Activated CD4-positive, alpha-beta T cell treated with anti-CD3 and anti-CD28 coated beads, Interleukin-2, amount 50 U/mL, for 1 hour (primary cell): ENCODE measurements around the gene UGT1A10.

Source experiments
- DNase-seq: peaks from one replicate; pipeline ENCODE4 v3.0.0-alpha.2; 2020

UGT1A10 gene

DNA sequence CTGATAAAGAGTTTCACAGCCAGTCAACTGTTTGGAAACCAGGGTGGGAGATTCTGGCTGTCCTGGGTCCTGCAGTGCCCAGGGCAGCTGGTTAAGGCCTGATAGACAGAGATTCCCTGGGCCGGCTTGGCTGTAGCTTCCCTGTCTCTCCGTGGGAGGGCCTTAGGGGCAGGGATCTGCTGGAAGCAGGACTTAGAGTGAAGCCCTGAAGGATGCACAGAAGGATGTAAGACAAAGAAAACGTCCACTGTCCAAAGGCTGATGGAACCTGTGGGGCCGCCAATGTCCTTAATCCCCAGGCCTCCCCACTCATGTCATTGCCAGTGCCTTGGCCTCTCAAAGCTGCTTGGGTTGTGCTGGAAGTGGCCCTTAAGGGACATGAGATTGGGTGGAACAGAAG lies 174.8 kb downstream of the UGT1A10 start:
- DNase-seq, result no peak

DNA sequence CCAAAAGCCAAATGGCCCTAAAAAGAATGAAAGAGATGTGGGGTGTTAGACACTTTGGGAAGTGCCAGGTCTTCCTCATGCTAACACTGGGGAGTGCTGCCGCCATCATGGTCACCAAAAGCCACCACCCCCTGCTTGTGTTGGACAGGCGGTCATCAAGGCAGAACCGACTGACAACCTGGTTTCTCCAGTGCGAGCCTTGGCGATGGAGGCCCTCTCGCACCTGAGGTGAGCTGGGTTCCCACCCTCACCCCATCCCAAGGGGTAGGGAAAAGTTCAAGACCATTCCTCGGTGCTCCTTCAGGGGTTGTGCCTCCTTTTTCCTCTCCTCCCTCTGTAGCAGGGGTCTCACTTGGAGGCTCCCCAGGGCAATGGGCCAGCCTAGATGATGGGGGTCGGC lies 175.5 kb downstream of the UGT1A10 start:
- DNase-seq, result no peak

DNA sequence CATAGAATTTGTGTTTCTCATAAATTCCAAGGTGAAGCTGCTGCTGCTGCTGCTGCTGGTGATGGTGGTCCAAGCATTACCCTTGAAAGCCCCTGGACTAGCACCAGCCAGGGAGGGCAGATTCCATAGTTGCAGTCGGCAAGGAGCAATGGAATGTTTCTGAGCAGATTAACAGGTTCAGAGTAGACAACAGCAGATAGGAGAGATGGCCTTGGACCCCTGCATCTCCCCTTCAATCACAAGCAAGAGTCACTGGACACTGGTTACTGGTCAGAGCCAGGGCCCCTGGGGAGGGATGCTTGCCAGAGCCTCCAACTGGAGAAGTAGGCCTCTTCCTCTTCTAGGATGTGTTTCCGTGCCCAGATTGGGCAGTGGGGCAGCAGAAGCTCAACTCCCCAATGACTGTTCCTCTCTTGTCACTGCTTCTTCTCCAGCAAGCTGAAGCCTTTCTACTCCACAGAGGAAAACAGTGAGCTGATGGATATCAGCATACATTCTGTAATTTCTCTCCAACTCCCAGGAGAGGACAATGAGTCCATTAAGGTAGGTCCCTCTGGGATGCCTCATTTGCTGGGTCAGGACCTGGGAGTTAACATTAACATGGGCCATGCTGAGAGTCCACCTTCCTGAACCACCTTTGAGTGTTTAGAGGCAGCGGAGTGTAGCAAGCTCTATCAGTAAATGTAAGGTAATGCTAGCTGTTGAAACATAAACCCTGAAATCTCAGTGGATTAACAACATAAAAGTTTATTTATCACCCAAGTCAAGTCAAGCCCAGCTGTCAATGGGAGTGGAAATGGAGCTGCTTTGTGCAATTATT lies 177.2 kb downstream of the UGT1A10 start:
- no peak for DNase-seq

DNA sequence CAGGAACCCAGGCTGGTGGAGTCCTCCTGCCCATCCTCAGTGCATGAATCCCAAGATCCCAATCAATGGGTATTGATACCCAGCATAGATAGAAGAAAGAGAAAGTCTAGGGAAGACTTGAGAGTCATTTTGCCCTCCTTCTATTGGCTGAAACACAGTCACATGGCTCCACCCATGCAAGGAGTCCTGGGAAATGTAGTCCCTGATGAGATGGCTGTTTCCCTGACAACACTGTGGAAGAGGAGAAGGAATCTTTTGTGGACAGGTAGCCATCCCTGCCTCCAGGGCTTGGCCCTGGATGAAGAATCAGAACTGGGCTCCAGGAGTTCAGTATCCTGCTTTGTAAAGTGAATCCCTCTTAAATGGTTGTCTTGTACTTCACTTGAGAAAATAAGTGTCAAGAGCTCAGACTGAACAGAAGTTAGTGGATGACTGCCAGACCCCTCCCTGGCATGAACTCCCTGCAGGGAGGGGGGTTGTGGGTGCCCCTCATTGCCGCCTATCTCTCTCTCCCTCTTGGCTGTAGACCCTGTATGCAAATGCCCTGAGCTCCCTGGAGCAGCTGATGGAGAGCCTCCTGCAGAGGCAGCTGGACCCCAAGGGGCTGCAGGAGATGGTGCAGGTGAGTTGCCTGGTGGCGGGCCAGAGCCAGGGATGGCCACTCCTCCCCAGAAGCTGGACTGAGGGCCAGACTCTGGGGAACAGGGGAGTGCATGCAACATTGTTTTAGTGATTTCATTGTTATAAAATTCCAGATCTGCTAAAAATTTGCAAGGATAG lies 178.0 kb downstream of the UGT1A10 start:
- no peak for DNase-seq

DNA sequence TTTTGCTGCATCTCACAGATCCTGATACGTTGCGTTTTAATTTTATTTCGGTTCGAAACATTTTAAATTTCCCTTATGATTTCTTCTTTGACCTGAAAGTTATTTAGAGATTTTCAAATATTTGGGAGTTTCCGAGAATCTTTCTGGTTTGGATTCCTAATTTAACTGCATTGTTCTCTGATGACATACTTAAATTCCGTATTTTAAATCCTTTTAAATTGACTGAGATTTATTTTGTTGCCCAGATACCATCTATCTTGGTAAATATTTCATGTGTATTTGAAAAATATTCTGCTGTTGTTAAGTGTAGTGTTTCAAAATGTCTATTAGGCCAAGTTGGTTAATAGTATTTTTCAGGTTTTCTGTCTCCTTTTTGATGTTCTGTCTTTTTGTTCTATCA lies 179.6 kb downstream of the UGT1A10 start:
- no peak for DNase-seq

DNA sequence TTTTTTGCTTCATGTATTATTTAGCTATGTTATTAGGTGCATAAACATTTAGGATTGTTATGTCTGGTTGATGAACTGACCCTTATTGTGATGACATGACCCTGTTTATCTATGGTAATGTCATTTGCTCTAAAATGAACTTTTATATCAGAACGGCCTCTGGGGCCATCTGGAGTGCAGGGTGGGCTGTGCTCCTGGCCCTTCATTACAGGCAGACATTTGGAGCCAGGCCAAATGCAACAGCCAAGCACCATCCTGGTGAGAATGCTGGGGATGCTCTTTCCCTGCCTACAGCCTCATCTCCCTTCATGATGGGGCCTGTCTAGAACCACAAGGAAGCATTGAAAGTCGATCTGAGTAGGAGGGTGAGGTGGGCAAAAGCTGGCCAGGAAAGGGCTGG lies 180.1 kb downstream of the UGT1A10 start:
- no peak for DNase-seq

DNA sequence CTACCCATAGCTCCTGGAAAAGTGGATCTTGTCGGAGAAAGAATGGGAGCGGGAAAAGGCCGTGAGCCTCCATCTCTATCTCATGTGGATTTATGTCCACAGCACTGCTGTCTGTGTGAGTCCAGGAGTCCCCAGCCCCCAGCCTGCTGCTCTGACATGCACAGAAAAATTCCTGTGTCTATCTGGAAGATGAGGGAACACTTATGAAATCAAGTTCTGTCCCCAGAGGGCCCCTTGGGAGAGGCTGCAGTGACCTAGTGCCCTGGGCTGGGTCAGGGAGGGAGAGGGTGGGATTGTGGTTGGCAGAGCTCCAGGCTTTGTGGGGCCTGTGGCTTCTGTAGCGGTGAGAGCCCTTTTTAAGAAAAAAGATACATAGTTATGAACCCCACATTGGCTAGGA lies 180.5 kb downstream of the UGT1A10 start:
- no peak for DNase-seq

DNA sequence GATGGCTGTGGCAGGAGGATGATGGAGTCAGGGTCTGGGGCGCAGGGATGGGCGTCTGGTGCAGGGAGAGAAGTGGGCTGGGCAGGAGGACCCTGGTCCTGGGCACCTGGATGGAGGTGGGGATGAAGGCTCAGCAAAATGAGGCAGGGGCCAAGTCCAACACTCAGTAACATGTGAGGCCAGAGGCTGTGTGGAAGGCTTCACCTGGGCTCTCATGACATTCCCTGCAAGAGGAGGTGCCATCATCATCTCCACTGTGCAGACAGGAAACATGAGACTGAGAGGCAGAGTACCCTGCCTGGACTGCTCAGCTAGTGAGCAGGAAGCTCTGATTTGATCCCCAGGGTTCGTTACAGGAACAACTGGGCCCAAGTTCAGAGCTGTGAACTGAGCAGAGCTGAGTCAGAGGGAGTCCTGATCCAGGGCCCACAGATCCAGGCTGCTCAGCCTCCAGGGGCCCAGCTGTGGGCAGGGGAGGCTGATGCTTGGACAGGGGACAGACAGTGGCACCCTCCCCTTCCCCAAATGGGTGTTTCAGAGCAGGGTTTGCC lies 181.2 kb downstream of the UGT1A10 start:
- no peak for DNase-seq

DNA sequence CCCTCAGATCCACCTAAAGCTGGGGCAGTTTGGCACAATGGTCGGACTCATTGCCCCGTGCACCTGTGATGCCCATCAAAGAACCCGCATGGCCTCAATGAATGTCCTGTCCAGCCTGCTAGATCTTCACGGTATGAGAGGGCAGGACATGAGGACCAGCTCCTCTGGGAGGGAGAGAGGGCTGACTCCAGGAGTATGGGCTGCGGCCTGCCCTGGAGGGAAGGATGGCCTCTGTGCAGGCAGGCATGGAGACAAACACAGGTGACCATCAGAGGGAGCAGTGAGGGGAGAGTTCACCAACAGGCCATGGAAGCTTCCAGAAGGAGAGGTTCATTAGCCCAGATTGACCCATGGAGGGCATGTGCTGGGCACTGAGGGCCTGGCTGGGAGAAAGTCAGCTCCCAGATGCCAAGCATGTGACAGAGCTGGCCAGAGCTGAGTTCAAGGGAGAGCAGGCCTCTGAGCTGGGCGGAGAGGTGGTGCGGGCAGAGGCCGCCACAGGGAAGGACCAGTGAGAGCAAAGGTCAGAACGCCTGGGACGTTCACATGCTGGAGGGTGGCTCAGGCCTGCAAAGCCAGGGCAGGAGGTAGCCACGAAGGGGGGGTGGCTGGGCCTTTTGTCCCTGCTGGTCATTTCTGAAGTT lies 181.9 kb downstream of the UGT1A10 start:
- no peak for DNase-seq

DNA sequence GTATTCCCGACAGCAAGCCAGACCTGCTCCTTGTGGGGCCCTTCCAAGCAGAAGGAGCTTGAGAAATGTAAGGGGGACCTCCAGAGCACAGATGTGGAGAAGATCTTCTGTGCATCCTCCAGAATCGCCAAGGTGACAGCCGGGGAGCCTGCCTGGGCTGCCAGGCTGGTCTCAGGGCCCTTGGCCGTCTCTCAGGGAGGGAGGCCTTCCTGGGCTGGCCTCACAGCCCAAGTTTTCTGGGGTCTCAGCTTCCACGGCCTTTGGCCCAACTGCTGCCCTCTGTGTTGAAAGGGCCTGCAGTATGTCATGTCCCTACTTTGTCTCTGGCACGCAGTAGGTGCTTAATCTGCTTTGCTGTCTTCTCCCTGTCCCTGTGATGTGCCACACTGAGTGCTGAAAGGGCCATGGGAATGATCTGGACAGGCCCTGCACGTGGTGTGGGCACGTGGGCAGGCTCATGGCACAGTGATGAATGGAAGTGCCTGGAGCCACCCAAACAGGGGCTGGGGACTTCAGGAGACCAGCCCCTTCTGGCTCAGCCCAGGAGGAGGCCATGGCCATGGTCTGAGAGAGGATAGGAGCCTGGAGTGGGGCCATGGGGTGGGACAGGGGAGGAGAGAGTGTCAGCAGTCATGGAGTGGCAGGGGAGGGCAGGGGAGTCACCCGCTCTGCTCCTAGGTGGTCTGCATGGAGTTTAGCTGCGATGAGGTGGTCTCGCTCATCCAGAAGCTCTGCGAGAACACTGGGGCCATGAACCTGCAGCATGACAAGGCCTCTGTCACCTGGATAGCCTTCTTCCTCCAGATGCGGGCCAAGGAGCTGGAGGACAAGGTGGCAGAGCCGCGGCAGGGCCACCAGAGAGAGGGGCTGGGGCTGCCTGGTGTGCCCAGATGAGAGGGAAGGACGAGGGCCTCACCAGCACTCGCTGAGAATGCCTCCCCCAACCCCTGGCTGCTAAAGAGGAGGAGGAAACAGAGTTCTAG lies 182.7 kb downstream of the UGT1A10 start:
- no peak for DNase-seq

DNA sequence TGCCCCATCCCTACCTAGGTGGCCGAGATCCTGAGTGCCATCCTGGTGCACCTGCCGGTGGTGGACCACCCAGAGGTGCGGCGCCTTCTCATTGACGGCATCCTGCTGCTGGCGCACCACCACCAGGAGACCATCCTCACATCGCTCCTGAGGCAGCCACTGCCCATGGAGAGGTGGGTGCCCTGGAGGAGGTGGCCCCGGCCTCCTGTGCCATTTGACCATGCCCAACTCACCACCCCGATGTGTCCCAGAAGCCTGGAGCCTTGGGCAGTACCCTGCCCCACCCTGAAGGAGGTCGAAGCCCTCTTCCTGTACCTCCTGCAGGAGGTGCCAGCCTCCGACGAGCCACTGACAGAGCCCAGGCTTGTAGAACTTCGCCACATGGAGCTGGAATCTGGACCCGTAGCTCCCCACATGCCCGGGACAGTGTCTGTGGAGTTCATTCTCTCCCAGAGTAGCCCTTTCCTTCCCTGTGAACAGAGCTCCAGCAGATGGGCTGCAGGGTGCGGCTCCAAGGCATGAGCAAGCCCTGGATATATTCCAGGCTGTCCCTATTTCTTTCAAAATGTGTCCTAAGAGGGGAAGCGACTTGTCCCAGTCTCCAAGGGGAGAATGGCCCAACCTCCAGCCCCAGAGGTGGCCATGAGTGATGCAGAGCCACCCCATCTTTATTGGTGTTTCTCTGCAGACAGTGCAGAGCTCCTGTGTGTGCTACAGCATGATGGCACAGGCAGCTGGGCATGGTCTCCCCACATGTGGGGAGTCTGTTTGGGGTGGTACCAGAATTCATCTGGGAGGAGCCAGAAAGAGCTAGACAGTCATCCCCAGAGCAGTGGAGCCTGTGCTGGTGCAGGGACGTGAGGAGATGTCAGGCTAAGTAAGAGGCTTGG lies 183.9 kb downstream of the UGT1A10 start:
- DNase-seq, result no peak

DNA sequence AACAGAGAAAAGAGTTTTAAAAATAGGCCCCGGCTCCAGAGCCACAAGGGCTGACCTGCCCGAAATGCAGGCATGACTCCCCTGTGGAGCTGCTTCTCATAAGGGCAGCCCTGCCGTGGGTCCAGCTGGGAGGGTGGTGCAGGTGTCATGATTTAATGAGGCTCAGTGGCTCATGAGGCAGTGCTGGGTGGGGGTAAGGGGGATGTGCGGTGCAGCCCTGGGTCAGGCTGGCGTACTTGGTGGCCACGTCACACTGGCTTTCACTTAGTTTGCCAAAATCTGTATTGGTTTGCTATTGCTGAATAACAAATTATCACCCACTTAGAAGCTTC lies 184.5 kb downstream of the UGT1A10 start:
- no peak for DNase-seq

DNA sequence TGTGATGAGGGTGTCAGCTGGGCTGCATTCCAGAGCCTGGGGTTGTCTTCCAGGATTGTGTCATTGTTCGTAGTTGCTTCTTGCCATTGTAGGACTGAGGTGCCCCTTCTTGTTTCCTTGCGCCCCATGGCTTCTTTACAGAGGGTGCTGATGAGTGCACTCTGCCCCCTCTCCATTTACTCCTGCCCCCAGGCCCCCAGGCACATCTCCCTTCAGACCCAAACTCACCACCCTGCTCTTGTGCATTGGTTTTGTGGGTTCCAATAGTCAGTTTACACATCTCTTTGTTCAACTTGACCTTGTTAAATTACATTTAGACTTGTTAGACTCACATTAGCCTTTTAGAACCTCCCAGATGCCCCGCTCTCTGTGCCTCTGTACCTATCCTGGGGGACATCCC lies 184.9 kb downstream of the UGT1A10 start:
- no peak for DNase-seq

DNA sequence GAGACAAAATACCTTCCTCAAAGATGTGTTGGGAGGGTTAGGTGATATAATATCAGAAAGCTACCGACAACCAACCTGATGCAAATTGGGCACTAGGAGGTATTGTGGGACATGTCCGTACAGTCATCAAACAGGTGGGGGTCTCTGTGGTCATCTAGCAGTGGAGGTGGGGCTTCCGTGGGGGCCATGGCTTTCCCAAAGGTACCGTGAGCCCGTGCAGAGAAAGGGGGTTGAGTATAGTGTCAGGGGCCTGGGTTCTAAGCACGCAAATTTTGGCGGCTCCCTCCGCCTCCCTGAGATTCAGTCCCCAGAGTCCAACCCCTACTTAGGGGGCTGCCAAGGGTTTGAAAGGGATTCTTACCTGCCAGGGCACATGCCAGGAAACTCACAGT lies 185.5 kb downstream of the UGT1A10 start:
- no peak for DNase-seq

DNA sequence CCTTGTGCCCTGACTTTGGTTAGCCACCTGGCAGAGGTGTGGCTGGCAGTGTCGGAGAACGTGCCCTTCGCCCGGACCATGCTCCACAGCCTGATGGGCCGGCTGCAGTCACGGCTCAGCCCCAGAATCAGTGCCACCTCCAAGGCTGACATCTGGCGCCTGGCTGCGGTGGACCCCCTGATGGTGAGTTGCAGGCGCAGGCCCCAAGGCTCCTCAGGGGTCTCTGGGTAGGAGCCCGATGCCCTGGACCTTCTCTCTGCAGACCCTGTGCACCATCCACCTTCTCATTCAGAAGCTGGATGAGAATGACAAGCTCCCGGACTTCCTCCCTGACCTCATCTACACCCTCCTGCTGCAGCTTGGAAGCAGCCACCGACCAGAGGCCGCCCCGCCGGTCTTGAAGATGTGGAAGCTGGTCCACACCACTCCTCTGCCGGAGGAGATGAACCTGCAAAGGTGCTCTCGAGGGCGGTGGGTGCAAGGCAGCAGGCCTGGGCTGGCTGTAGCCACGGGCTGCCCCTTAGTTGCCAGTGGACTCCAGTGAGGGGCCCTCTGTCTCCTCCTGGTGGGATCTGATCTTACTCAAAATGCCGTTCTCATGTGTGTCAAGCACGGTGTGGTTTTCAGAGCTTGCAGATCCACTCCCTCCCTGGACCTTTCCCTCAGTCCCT lies 186.0 kb downstream of the UGT1A10 start:
- DNase-seq, result no peak
